ENCODE measurements around the gene PDE4B. TPM values are rescaled to one million over a fixed set of nuclear protein-coding genes. Genes with fewer than 3 reads are reported as not detected.

PDE4B gene
- total RNA-seq, 1 donor from 2014 or later: 7.2 TPM

GRCh38 chr1:66282891-66283621, 490.4 kb downstream of the PDE4B start:
- H3K4me1 Mint-ChIP-seq (ENCODE audit: low read depth, unreplicated experiment): peaks cover 4% of the 10 kb centered on the region
- TF ChIP-seq CTCF (IDR thresholded peaks at IDR 0.05; ENCODE audit: partially characterized antibody, unreplicated experiment): no peak
- DNase-seq: no peak
- H3K36me3 Mint-ChIP-seq (ENCODE audit: unreplicated experiment): no peaks in the 10 kb centered on the region
- H3K27ac Mint-ChIP-seq (ENCODE audit: unreplicated experiment): no peak overlapping the region
- H3K9me3 Mint-ChIP-seq (ENCODE audit: unreplicated experiment): no peaks in the 10 kb centered on the region
- peaks cover 3% of the 10 kb centered on the region for H3K27me3 Mint-ChIP-seq (ENCODE audit: unreplicated experiment)
- no peak overlapping the region for H3K4me3 Mint-ChIP-seq (ENCODE audit: unreplicated experiment)

GRCh38 chr1:66283622-66284041, 490.9 kb downstream of the PDE4B start:
- no peak for TF ChIP-seq CTCF (IDR thresholded peaks at IDR 0.05; ENCODE audit: partially characterized antibody, unreplicated experiment)
- Mint-ChIP-seq H3K27me3 (ENCODE audit: unreplicated experiment) (peaks cover 3% of the 10 kb centered on the region), H3K36me3 (ENCODE audit: unreplicated experiment) (no peaks in the 10 kb centered on the region), H3K4me3 (ENCODE audit: unreplicated experiment) (no peak overlapping the region), H3K4me1 (ENCODE audit: low read depth, unreplicated experiment) (peaks cover 4% of the 10 kb centered on the region), H3K9me3 (ENCODE audit: unreplicated experiment) (no peaks in the 10 kb centered on the region), H3K27ac (ENCODE audit: unreplicated experiment) (no peak overlapping the region)
- no peak for DNase-seq

- no peak overlapping the region for H3K27ac Mint-ChIP-seq (ENCODE audit: unreplicated experiment)
- DNase-seq: no peak
- no peaks in the 10 kb centered on the region for H3K36me3 Mint-ChIP-seq (ENCODE audit: unreplicated experiment)
- H3K27me3 Mint-ChIP-seq (ENCODE audit: unreplicated experiment): no peaks in the 10 kb centered on the region
- H3K4me3 Mint-ChIP-seq (ENCODE audit: unreplicated experiment): no peak overlapping the region
- no peaks in the 10 kb centered on the region for H3K4me1 Mint-ChIP-seq (ENCODE audit: low read depth, unreplicated experiment)
- TF ChIP-seq CTCF (IDR thresholded peaks at IDR 0.05; ENCODE audit: partially characterized antibody, unreplicated experiment): no peak
- no peaks in the 10 kb centered on the region for H3K9me3 Mint-ChIP-seq (ENCODE audit: unreplicated experiment)
These were observed 492.1 kb downstream of the PDE4B start for GRCh38 chr1:66284746-66285145.

GRCh38 chr1:66285618-66286270, 493.0 kb downstream of the PDE4B start:
- no peak for TF ChIP-seq CTCF (IDR thresholded peaks at IDR 0.05; ENCODE audit: partially characterized antibody, unreplicated experiment)
- H3K27ac Mint-ChIP-seq (ENCODE audit: unreplicated experiment): no peak overlapping the region
- H3K27me3 Mint-ChIP-seq (ENCODE audit: unreplicated experiment): no peaks in the 10 kb centered on the region
- DNase-seq: no peak
- H3K4me3 Mint-ChIP-seq (ENCODE audit: unreplicated experiment): no peak overlapping the region
- no peaks in the 10 kb centered on the region for H3K9me3 Mint-ChIP-seq (ENCODE audit: unreplicated experiment)
- no peaks in the 10 kb centered on the region for H3K36me3 Mint-ChIP-seq (ENCODE audit: unreplicated experiment)
- H3K4me1 Mint-ChIP-seq (ENCODE audit: low read depth, unreplicated experiment): no peaks in the 10 kb centered on the region

- Mint-ChIP-seq H3K36me3 (ENCODE audit: unreplicated experiment) (no peaks in the 10 kb centered on the region), H3K9me3 (ENCODE audit: unreplicated experiment) (no peaks in the 10 kb centered on the region), H3K27me3 (ENCODE audit: unreplicated experiment) (no peaks in the 10 kb centered on the region), H3K4me3 (ENCODE audit: unreplicated experiment) (no peak overlapping the region), H3K27ac (ENCODE audit: unreplicated experiment) (no peak overlapping the region), H3K4me1 (ENCODE audit: low read depth, unreplicated experiment) (no peaks in the 10 kb centered on the region)
- DNase-seq: no peak
- TF ChIP-seq CTCF (IDR thresholded peaks at IDR 0.05; ENCODE audit: partially characterized antibody, unreplicated experiment): no peak
These were observed 493.6 kb downstream of the PDE4B start for GRCh38 chr1:66286307-66286706.

All from glutamatergic neuron (in vitro differentiated cells).